GM18526 (cell line): ENCODE data around the gene CFAP74.

Experiments used
- POLR2A ChIP-seq: IDR thresholded peaks from 3 replicates; pipeline ENCODE4 v1.6.1; 2011; ENCODE audit not compliant: insufficient read length; ENCODE audit errors: extremely low read depth

CFAP74 gene

GRCh38 chr1:2031546-2032540 is 28.3 kb upstream of the CFAP74 start:
- no peak for TF ChIP-seq POLR2A

DNA sequence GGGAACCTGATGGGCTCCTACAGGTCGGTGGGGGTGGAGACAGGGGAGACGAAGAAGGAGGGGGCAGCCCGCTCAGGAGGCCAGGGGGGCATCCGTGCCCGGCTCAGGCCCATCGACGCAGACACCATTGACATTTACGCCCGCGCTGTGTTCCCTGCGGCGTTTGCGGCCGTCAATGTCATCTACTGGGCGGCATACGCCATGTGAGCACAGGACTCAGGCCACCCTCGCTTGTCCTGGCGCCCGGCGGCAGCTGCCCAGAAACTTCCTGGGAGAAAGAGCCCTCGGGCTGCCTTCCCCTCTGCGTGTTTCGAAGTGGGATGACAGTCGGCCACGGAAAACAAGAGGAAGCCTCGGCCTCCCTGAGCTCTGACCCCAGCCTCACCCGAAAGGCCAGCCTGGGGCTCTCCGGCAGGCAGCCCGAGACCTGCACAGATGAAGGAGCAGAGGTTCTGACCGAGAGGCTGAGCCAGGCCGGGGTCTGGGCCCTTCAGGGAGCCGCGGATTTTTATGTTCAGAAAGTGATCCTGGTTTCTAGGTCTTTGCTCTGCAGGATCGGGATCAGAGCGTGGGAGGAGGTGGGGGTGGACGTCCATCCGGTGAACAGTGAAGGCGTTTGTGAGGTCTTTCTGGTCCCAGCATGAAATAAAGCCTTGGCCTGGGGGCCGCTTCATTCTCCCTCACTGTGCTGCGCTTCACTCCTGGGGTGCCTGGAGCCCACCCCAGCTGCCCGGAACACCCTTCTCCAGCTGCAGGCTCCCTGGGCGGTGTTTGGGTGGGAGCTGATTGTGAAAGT is 26.7 kb upstream of the CFAP74 start:
- no peak for TF ChIP-seq POLR2A

- no peak for TF ChIP-seq POLR2A
These were observed 26.0 kb upstream of the CFAP74 start for GRCh38 chr1:2029561-2029960.

DNA sequence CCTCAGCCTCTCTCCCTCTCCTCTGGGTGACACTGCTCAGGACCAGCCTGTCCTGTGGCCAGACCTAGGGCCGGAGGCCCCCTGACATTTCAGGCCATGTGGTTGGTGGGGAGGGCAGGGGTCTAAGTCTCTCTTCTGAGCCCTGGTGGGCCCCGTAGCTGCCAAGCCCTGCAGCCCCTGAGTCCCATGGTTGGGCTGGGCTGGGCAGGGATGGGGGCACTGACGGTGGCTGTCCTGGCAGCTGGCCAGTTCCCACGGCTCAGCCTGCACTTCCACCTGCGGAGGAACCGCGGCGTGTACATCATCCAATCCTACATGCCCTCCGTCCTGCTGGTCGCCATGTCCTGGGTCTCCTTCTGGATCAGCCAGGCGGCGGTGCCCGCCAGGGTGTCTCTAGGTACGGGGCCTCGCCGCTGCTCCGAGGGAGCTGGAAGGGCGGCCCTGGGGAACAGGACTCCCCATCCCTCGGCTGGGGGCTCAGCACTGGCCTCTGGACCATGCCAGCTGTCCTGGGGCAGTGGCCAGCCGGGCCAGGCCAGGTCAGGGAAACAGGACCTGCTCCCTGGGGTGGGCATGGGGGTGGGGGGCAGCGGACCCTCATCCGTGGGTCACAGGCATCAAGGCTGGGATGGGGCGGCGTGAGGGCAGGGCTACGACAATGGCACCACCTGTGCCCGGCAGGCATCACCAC is 25.4 kb upstream of the CFAP74 start:
- TF ChIP-seq POLR2A, result no peak

DNA sequence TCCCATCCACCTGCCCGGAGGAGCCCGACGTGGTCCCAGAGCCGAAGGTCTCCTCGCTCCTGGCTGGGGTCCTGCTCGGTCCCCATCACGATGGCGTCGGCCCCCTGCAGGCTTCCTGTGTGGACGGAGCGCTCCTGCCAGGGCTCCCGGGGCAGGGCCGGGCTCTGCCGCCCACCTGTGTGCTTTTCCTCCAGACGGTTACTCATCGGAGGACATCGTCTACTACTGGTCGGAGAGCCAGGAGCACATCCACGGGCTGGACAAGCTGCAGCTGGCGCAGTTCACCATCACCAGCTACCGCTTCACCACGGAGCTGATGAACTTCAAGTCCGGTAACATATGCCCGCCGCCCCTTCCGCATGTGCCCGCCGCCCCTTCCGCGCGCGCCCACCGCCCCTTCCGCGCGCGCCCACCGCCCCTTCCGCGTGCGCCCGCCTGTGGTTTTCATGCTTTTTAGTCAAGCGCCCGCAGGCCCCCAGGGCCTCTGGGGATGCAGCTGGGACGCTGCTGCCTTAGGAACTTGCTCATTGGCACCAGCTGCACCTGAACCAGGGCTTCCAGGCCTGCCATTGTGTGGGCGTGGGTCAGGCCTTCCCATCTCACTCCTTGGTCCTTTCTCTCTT is 24.5 kb upstream of the CFAP74 start:
- TF ChIP-seq POLR2A, result no peak

- TF ChIP-seq POLR2A, result no peak
These were observed 21.9 kb upstream of the CFAP74 start for GRCh38 chr1:2025491-2025981.

- TF ChIP-seq POLR2A, result no peak
These were observed 21.3 kb upstream of the CFAP74 start for GRCh38 chr1:2024887-2025286.

GRCh38 chr1:2024451-2024850 is 20.9 kb upstream of the CFAP74 start:
- no peak for TF ChIP-seq POLR2A

GRCh38 chr1:2023187-2023586 is 19.6 kb upstream of the CFAP74 start:
- TF ChIP-seq POLR2A, result no peak

DNA sequence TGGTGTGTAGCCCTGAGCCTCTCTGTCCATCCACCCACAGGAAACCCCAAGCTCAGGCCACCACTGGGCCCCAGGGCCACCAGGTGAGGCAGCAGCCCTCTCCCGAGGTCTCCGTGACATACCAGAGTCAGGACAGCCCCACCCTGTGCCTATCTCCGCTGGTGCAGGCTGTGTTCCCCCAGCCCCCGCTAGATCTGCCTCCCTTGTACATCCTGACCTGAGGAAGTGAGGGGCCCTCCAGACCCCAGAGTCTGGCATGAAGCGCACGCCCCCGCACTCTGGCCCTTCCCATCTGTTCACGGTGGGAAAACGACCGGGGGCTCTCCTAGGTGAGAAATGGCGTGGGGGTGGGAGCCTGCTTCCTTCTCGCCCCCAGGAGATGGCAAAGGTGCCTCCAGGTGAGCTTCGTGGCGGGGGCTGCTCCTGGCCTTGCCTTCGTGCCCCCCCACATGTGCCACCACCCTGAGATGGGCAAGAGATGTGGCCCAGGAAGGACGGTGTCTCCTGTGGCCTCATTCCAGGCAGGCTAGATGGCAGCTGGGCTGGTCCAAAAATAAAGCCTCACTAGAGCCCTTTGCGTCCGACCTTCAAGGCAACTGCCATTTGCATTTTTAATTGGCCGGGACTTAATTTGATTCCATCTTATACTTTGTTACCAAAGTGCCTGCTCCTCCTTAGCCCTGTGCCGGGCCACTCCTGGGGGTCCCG is 18.6 kb upstream of the CFAP74 start:
- no peak for TF ChIP-seq POLR2A

GRCh38 chr1:2021550-2021949 is 18.0 kb upstream of the CFAP74 start:
- TF ChIP-seq POLR2A, result no peak

DNA sequence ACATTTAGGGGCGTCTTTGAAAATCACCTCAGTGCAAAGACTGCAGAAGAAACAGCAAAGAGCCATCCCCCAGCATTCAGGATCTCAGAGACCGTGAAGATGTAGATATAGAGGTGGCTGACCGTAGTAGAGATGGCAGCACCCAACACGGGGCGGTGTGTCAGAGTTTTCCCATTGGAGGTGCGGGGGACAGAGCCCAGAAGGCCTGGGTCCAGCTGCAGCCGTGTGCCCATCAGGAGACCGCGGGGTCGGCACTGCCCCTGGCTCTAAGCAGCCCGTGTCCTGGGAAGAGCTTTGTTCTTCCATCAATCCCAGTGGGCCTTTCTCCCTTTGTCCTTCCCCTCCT is 16.7 kb upstream of the CFAP74 start:
- no peak for TF ChIP-seq POLR2A

DNA sequence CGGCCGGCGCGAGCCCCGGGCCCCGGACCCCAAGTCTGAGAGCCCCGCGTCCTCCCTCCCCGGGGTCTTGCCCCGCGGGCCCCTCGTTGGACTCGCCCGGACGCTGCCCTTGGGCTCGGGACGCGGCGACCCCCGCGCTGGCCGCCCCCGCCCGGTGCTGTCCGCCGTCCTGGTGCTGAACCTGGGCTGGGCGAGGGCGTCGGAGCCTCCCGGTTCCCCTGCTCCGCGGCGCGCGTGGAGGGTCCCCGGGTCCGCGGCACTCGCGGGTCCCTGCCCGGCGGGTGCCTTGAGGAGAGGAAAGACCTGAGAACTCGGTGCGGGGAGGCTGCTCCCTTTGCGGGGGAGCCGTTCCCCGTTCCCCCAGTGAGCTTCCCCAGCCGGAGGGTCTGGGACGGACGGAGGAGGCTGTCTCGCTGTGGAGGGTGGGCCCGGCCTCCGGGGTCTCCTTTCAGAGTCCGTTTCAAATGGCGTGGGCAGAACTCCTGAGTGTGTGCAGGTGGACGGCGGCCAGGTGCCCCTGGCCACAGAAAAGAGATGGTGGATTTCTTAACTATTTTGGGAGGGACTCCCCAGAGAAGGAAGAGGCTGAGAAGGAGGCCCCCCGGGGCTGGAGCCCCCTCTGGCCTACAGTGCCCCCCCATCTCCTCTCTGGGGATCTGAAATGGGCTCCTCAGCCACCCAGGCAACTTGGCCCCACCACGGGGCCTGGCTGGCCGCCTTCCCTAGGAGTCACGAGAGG is 16.2 kb upstream of the CFAP74 start:
- no peak for TF ChIP-seq POLR2A

DNA sequence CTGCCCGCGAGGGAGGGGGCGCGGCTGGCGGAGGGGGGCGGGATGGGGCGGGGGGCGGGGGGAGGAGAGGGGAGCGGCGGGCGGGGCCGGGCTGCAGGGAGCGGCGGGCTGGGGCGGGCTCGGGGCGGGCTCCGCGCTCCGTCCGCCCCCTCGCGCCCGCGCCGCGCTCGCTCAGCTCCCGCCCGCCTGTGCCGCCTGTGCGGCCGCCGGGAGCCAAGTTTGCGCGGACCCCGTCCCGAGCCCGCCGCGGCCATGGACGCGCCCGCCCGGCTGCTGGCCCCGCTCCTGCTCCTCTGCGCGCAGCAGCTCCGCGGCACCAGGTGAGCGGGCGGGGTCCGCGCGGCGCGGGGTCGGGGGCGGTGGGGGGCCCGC is 15.6 kb upstream of the CFAP74 start, which contains the start of gene GABRD:
Gene GABRD (plus strand): TSS at position 174 of the 372 bp plus-strand sequence. CDS start 79 bp downstream, at position 253.
- no peak for TF ChIP-seq POLR2A
